ENCODE data around the gene UVSSA.
"Not testable (repeated sequence)": the region's sequence is repeated elsewhere in the genome, so short reads cannot be mapped to it uniquely, and the experiment has no call there.

Gene UVSSA

GRCh38 chr4:1379801-1380331 lies 32.9 kb downstream of the UVSSA start:
- DNase-seq = no peak

GRCh38 chr4:1380368-1381151 lies 33.6 kb downstream of the UVSSA start:
- no peak for DNase-seq

- DNase-seq = no peak
Measured at GRCh38 chr4:1381181-1381621, 34.2 kb downstream of the UVSSA start.

GRCh38 chr4:1381944-1382541 lies 35.0 kb downstream of the UVSSA start:
- DNase-seq = no peak

- no peak for DNase-seq
Measured at GRCh38 chr4:1382776-1383727, 36.0 kb downstream of the UVSSA start.

GRCh38 chr4:1383728-1384591 lies 37.0 kb downstream of the UVSSA start:
- DNase-seq = no peak

- DNase-seq = no peak
Measured at GRCh38 chr4:1384675-1385372, 37.8 kb downstream of the UVSSA start.

- DNase-seq = no peak
Measured at GRCh38 chr4:1385373-1386340, 38.6 kb downstream of the UVSSA start.

GRCh38 chr4:1393363-1393762 lies 46.4 kb downstream of the UVSSA start:
- DNase-seq = not testable (repeated sequence)

- DNase-seq = no peak
Measured at GRCh38 chr4:1393866-1394265, 46.9 kb downstream of the UVSSA start.

GRCh38 chr4:1394554-1395388 lies 47.8 kb downstream of the UVSSA start:
- not testable (repeated sequence) for DNase-seq

- DNase-seq = not testable (repeated sequence)
Measured at GRCh38 chr4:1395389-1395820, 48.4 kb downstream of the UVSSA start.

- no peak for DNase-seq
Measured at GRCh38 chr4:1395941-1396805, 49.2 kb downstream of the UVSSA start.

GRCh38 chr4:1396806-1397455 lies 49.9 kb downstream of the UVSSA start:
- DNase-seq = no peak

GRCh38 chr4:1398681-1399507 lies 51.9 kb downstream of the UVSSA start:
- DNase-seq = no peak

- DNase-seq = no peak
Measured at GRCh38 chr4:1399508-1400190, 52.6 kb downstream of the UVSSA start.
